ENCODE results near the gene MARCKSL1. TPM values are rescaled to one million over a fixed set of nuclear protein-coding genes. Genes with fewer than 3 reads are reported as not detected.
A peak's percentile ranks its signal among the peaks of the same experiment; 100 is the strongest.

MARCKSL1 gene
- polyA plus RNA-seq, 3 donors = 13.9 to 150 (median 40.3) TPM

- Histone ChIP-seq H3K9ac (ENCODE audit: insufficient read depth, low read length, poor library complexity, severe bottlenecking) (no peak overlapping the region), H3K27me3 (ENCODE audit: control insufficient read depth in 2 of 2, insufficient read depth in 2 of 2, low read length in 2 of 2) (peaks cover 6 to 20% of the 10 kb centered on the region in 2 donors), H3K4me1 (ENCODE audit: control insufficient read depth in 1 of 2, insufficient read depth in 2 of 2, low read length in 2 of 2) (peaks cover 35 to 49% of the 10 kb centered on the region in 2 donors), H3K27ac (ENCODE audit: low read depth in 1 of 2, low read length in 2 of 2) (no peak overlapping the region), H2AFZ (ENCODE audit: insufficient read depth, low read depth, low read length, poor library complexity, severe bottlenecking) (no peak overlapping the region), H3K79me2 (ENCODE audit: insufficient read depth, low read length) (no peaks in the 10 kb centered on the region), H3K9me3 (replicated peaks in 1 of 2; ENCODE audit: control insufficient read depth in 1 of 2, insufficient read depth in 1 of 2, low read length in 2 of 2) (no peaks in the 10 kb centered on the region), H3K4me2 (replicated peaks; ENCODE audit: extremely low read depth, low read length, poor library complexity, severe bottlenecking) (no peak overlapping the region), H4K20me1 (ENCODE audit: insufficient read depth, low read length) (no peaks in the 10 kb centered on the region), H3K4me3 (replicated peaks in 1 of 3; ENCODE audit: low read depth in 2 of 3, low read length in 3 of 3) (no peak overlapping the region), H3K36me3 (replicated peaks in 1 of 2; ENCODE audit: control insufficient read depth in 1 of 2, insufficient read depth in 2 of 2, low read length in 2 of 2) (no peaks in the 10 kb centered on the region)
- H3K36me3 Mint-ChIP-seq = peaks cover 10 to 26% of the 10 kb centered on the region in 2 donors
- H3K9me3 Mint-ChIP-seq = peaks cover 0 to 4% (median 2%) of the 10 kb centered on the region in 7 donors
- H3K27ac Mint-ChIP-seq = peak overlapping the region in 3 of 7 donors; percentile 20 to 30 (median 30)
- TF ChIP-seq CTCF (IDR thresholded peaks at IDR 0.05) = no peak
- peaks cover 60% of the 10 kb centered on the region for H3K4me1 Mint-ChIP-seq
- WGBS (ENCODE audit: insufficient coverage) = 75% methylated on average over 3 of the region's 5 CpGs
- H3K4me3 Mint-ChIP-seq = no peak overlapping the region
- peak in 1 of 3 donors; percentile 50 for DNase-seq
- peaks cover 40 to 51% (median 45%) of the 10 kb centered on the region in 3 donors for H3K27me3 Mint-ChIP-seq (ENCODE audit: low read depth in 3 of 3)
- intact Hi-C loops (cut with micrococcal nuclease) = no loop called here
Observed at GRCh38 chr1:32341971-32342370, 5.9 kb upstream of the MARCKSL1 start.

- intact Hi-C loops (cut with micrococcal nuclease) = no loop called here
- no peak overlapping the region for H3K9ac ChIP-seq (ENCODE audit: insufficient read depth, low read length, poor library complexity, severe bottlenecking)
- Mint-ChIP-seq H3K4me1 (peaks cover 65% of the 10 kb centered on the region), H3K36me3 (peaks cover 10 to 26% of the 10 kb centered on the region in 2 donors), H3K27ac (peak overlapping the region in 2 of 7 donors; percentile 30 to 75), H3K4me3 (no peak overlapping the region), H3K27me3 (ENCODE audit: low read depth in 3 of 3) (peaks cover 33 to 47% (median 42%) of the 10 kb centered on the region in 3 donors), H3K9me3 (peaks cover 0 to 6% (median 2%) of the 10 kb centered on the region in 7 donors)
- 100% methylated on average over 6 of the region's 11 CpGs for WGBS (ENCODE audit: insufficient coverage)
- DNase-seq = no peak
- no peaks in the 10 kb centered on the region for H3K79me2 ChIP-seq (ENCODE audit: insufficient read depth, low read length)
- H3K27ac ChIP-seq (ENCODE audit: low read depth in 1 of 2, low read length in 2 of 2) = no peak overlapping the region
- no peak overlapping the region for H2AFZ ChIP-seq (ENCODE audit: insufficient read depth, low read depth, low read length, poor library complexity, severe bottlenecking)
- TF ChIP-seq CTCF (IDR thresholded peaks at IDR 0.05) = no peak
- H3K36me3 ChIP-seq (replicated peaks in 1 of 2; ENCODE audit: control insufficient read depth in 1 of 2, insufficient read depth in 2 of 2, low read length in 2 of 2) = no peaks in the 10 kb centered on the region
- H3K9me3 ChIP-seq (replicated peaks in 1 of 2; ENCODE audit: control insufficient read depth in 1 of 2, insufficient read depth in 1 of 2, low read length in 2 of 2) = no peaks in the 10 kb centered on the region
- no peak overlapping the region for H3K4me2 ChIP-seq (replicated peaks; ENCODE audit: extremely low read depth, low read length, poor library complexity, severe bottlenecking)
- H3K4me3 ChIP-seq (replicated peaks in 1 of 3; ENCODE audit: low read depth in 2 of 3, low read length in 3 of 3) = no peak overlapping the region
- peaks cover 42 to 56% of the 10 kb centered on the region in 2 donors for H3K4me1 ChIP-seq (ENCODE audit: control insufficient read depth in 1 of 2, insufficient read depth in 2 of 2, low read length in 2 of 2)
- H3K27me3 ChIP-seq (ENCODE audit: control insufficient read depth in 2 of 2, insufficient read depth in 2 of 2, low read length in 2 of 2) = peaks cover 2 to 13% of the 10 kb centered on the region in 2 donors
- H4K20me1 ChIP-seq (ENCODE audit: insufficient read depth, low read length) = no peaks in the 10 kb centered on the region
Observed at GRCh38 chr1:32341186-32341757, 5.2 kb upstream of the MARCKSL1 start.
